ENCODE results near the gene ZBTB7A. TPM values are rescaled to one million over a fixed set of nuclear protein-coding genes. Genes with fewer than 3 reads are reported as not detected.

The ZBTB7A gene
- polyA plus RNA-seq, 2 of the 4 experiments (the other 2 are of a cell fraction), result 2.3 to 11.6 TPM

- no peaks in the 10 kb centered on the region for H3K9me3 ChIP-seq
- ChIA-PET CTCF (interaction anchor here (0.9 to 1.5 kb wide), 2 partner anchors 78 to 142 kb away, joined by 3 to 4 read pairs; no protein-coding TSS in a partner anchor), POLR2A (no interaction called here)
- peaks cover 62% of the 10 kb centered on the region for H3K4me1 ChIP-seq
- H3K27ac ChIP-seq, result peak overlapping the region; percentile 93 to 96
- TF ChIP-seq POLR2AphosphoS2 (conservative IDR thresholded peaks at IDR 0.05; ENCODE audit: low read length) (no peak), BCL3 (IDR thresholded peaks at IDR 0.05) (no peak), RCOR1 (IDR thresholded peaks at IDR 0.05; ENCODE audit: low read depth, low read length) (0 out of 2 replicates have a peak, but pooled peaks have one; percentile 26), E2F6 (IDR thresholded peaks at IDR 0.05; ENCODE audit: borderline replicate concordance, low read depth) (no peak), REST (IDR thresholded peaks at IDR 0.05) (no peak), FOXS1 (CRISPR knock-in tag; IDR thresholded peaks at IDR 0.05) (no peak), ZFP36 (IDR thresholded peaks at IDR 0.05; ENCODE audit: borderline replicate concordance, partially characterized antibody) (peak; percentile 66), MYC (IDR thresholded peaks at IDR 0.05; ENCODE audit: borderline replicate concordance, low read length) (no peak), KDM1A (IDR thresholded peaks at IDR 0.05; ENCODE audit: low read depth) (no peak), CHD4 (IDR thresholded peaks at IDR 0.05; ENCODE audit: borderline replicate concordance) (0 out of 2 replicates have a peak, but pooled peaks have one; percentile 56), JUN (IDR thresholded peaks at IDR 0.05) (no peak)
- DNase-seq (ENCODE audit: low read depth in 1 of 2, low spot score in 1 of 2) (no peak), ATAC-seq (no peak), FAIRE-seq (no peak)
- H3K4me3 ChIP-seq, result peak overlapping the region; percentile 43
- H3K4me2 ChIP-seq, result peak overlapping the region; percentile 90
- WGBS (ENCODE audit: missing lambda C conversion rate), result 66% methylated on average over 7 of the region's 29 CpGs
Observed at GRCh38 chr19:4061683-4062418, 4.8 kb downstream of the ZBTB7A start.

DNA sequence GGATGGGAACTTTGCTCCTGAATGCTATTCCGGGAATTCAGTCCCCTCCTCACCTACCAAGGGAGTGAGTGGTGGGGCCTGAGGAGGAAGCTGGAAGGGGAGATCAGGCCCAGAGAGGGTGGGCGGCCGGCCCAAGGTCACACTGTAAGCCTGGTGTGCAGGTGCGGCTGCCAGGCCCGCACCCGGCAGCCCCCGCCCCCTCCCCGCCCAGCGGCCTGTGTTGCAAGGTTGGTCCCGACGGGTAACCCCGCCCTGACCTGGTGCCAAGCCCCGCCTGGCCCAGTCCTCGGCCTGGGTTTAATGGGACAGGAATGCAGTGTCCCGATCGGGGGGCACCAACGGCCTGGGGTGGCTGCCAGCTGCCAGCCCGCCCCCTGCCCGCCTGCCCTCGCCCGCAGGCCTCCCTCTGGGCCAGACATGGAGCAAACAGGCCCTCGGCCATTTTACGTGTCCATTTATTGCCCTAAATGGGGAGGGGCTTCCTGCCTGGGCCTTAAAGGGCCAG lies 5.5 kb downstream of the ZBTB7A start:
- FAIRE-seq, result no peak
- CTCF ChIA-PET, result interaction anchor here (0.6 kb wide), 1 partner anchor 79 kb away, joined by 4 read pairs; no protein-coding TSS in a partner anchor
- H3K9me3 ChIP-seq, result no peaks in the 10 kb centered on the region
- H3K4me1 ChIP-seq, result peaks cover 62% of the 10 kb centered on the region
- H3K27ac ChIP-seq, result peak overlapping the region; percentile 93 to 96
- ATAC-seq, result peak in 1 of 2 experiments; percentile 27; a peak in 3 of 6 replicates
- peak overlapping the region; percentile 43 for H3K4me3 ChIP-seq
- DNase-seq (ENCODE audit: low read depth in 1 of 2, low spot score in 1 of 2), result peak in 1 of 2 experiments; percentile 67
- 8% methylated on average over 6 of the region's 23 CpGs for WGBS (ENCODE audit: missing lambda C conversion rate)
- POLR2A ChIA-PET, result no interaction called here
- H3K4me2 ChIP-seq, result peak overlapping the region; percentile 90
- TF ChIP-seq CEBPB (IDR thresholded peaks at IDR 0.05) (peak in 1 of 2 experiments; percentile 51; a peak in 2 of 4 replicates), FOXS1 (CRISPR knock-in tag; IDR thresholded peaks at IDR 0.05) (no peak), HDAC2 (IDR thresholded peaks at IDR 0.05) (no peak)

DNA sequence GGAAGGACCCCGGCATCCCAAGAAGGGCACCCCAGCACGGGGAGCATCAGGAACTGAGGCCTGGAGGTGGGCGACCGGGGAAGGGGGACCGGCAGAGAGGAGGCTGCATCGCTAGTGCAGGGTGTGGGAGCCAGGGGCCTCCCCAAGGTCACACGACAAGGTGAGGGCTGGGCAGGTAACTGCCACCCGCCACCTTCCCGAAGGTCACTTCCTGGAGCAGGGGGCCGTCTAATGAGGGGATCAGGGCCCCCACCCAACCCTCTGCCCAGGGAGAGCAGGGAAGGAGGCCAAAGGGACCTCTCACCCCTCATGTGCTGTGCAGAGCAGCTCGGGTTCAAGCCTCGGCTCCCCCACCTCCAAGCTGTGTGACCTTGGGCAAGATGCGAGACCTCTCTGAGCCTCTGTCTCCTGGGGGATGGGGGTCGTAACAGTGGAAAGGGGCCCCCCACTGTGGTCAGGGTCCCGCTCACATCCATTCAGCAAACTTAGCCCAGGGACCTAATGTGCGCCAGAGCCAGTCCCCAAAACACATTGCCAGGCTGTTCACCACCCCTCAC lies 6.0 kb downstream of the ZBTB7A start:
- H3K9me3 ChIP-seq, result no peaks in the 10 kb centered on the region
- ChIA-PET POLR2A (no interaction called here), CTCF (interaction anchor here (0.6 kb wide), 1 partner anchor 80 kb away, joined by 4 read pairs; no protein-coding TSS in a partner anchor)
- H3K4me3 ChIP-seq, result peak overlapping the region; percentile 43
- peaks cover 62% of the 10 kb centered on the region for H3K4me1 ChIP-seq
- FAIRE-seq (no peak), DNase-seq (ENCODE audit: low read depth in 1 of 2, low spot score in 1 of 2) (no peak), ATAC-seq (no peak)
- H3K27ac ChIP-seq, result peak overlapping the region; percentile 93 to 96
- whole genome bisulfite sequencing (ENCODE audit: missing lambda C conversion rate), result 82% methylated on average over 13 of the region's 16 CpGs
- H3K4me2 ChIP-seq, result peak overlapping the region; percentile 90
- TF ChIP-seq FOSB (CRISPR knock-in tag; IDR thresholded peaks at IDR 0.05) (no peak), HEYL (CRISPR knock-in tag; IDR thresholded peaks at IDR 0.05) (no peak), ZFP36 (IDR thresholded peaks at IDR 0.05; ENCODE audit: borderline replicate concordance, partially characterized antibody) (peak; percentile 41), KDM1A (IDR thresholded peaks at IDR 0.05; ENCODE audit: low read depth) (peak; percentile 55; the same call in 1 of the 2 replicates), BHLHE40 (IDR thresholded peaks at IDR 0.05; ENCODE audit: low read depth, low read length) (no peak), SMC3 (IDR thresholded peaks at IDR 0.05) (no peak), KDM5A (IDR thresholded peaks at IDR 0.05) (no peak), SREBF2 (IDR thresholded peaks at IDR 0.05) (no peak), BCL3 (IDR thresholded peaks at IDR 0.05) (no peak), MYC (IDR thresholded peaks at IDR 0.05; ENCODE audit: borderline replicate concordance, low read length) (no peak), CBX8 (IDR thresholded peaks at IDR 0.05) (no peak), NR3C1 (IDR thresholded peaks at IDR 0.05) (no peak), FOXS1 (CRISPR knock-in tag; IDR thresholded peaks at IDR 0.05) (no peak), CHD2 (IDR thresholded peaks at IDR 0.05; ENCODE audit: low read length, partially characterized antibody) (no peak)
- TF ChIP-seq, protein P1, sequence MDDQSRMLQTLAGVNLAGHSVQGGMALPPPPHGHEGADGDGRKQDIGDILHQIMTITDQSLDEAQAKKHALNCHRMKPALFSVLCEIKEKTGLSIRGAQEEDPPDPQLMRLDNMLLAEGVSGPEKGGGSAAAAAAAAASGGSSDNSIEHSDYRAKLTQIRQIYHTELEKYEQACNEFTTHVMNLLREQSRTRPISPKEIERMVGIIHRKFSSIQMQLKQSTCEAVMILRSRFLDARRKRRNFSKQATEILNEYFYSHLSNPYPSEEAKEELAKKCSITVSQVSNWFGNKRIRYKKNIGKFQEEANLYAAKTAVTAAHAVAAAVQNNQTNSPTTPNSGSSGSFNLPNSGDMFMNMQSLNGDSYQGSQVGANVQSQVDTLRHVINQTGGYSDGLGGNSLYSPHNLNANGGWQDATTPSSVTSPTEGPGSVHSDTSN (IDR thresholded peaks at IDR 0.05), result no peak

Measured in A549 (cell line).